HepG2 (cell line): ENCODE results near the gene FAT1. TPM values are rescaled to one million over a fixed set of nuclear protein-coding genes. Genes with fewer than 3 reads are reported as not detected.

ENCODE experiments used
- AGO2 ChIP-seq: fragments of 200-400 bp; formaldehyde crosslinking; optimal IDR thresholded peaks from 2 replicates; pipeline ENCODE3; 2017; ENCODE audit warnings: mild to moderate bottlenecking, low read depth, low read length, moderate library complexity
- AKAP8 ChIP-seq: sonication (generic); formaldehyde crosslinking; IDR thresholded peaks from 2 replicates; pipeline ENCODE4 v1.5.1; 2020; ENCODE audit warnings: mild to moderate bottlenecking, missing genetic modification reagents
- ATM ChIP-seq: fragments of 450-650 bp; IDR thresholded peaks from 2 replicates; pipeline ENCODE4 v1.7.1; 2017; ENCODE audit warnings: mild to moderate bottlenecking, borderline replicate concordance
- FOSL1 ChIP-seq: sonication (generic); formaldehyde crosslinking; IDR thresholded peaks from 2 replicates; pipeline ENCODE4 v1.9.0; 2021; ENCODE audit warnings: missing genetic modification reagents, borderline replicate concordance
- HOXA5 ChIP-seq: sonication (generic); formaldehyde crosslinking; IDR thresholded peaks from 2 replicates; pipeline ENCODE4 v1.4.0; 2020; ENCODE audit warnings: missing genetic modification reagents
- JUNB ChIP-seq: sonication (generic); formaldehyde crosslinking; IDR thresholded peaks from 2 replicates; pipeline ENCODE4 v1.8.0; 2022; ENCODE audit warnings: missing genetic modification reagents, mild to moderate bottlenecking, borderline replicate concordance
- KDM6A ChIP-seq: IDR thresholded peaks from 2 replicates; pipeline ENCODE4 v1.6.1; 2016; ENCODE audit warnings: low read depth
- KLF11 ChIP-seq: IDR thresholded peaks from 2 replicates; pipeline ENCODE4 v1.6.1; 2016; ENCODE audit warnings: missing compliant biosample characterization
- NCOA1 ChIP-seq: sonication (generic); formaldehyde crosslinking; IDR thresholded peaks from 2 replicates; pipeline ENCODE4 v1.9.0; 2021; ENCODE audit warnings: missing genetic modification reagents
- NR2C2 ChIP-seq: sonication (generic); formaldehyde crosslinking; IDR thresholded peaks from 2 replicates; pipeline ENCODE4 v1.4.0; 2020; ENCODE audit warnings: missing genetic modification reagents, mild to moderate bottlenecking, moderate library complexity, borderline replicate concordance
- RFX3 ChIP-seq: IDR thresholded peaks from 2 replicates; pipeline ENCODE4 v1.6.1; 2016; ENCODE audit warnings: missing biosample characterization, missing genetic modification reagents
- SAP130 ChIP-seq: IDR thresholded peaks from 2 replicates; pipeline ENCODE4 v1.6.1; 2016; ENCODE audit warnings: low read depth
- TOPORS ChIP-seq: sonication (generic); formaldehyde crosslinking; IDR thresholded peaks from 2 replicates; pipeline ENCODE4 v1.8.0; 2023; ENCODE audit warnings: mild to moderate bottlenecking, missing genetic modification reagents
- TRIM24 ChIP-seq: sonication (generic); formaldehyde crosslinking; IDR thresholded peaks from 2 replicates; pipeline ENCODE4 v1.8.0; 2022; ENCODE audit warnings: mild to moderate bottlenecking, missing genetic modification reagents
- YEATS2 ChIP-seq: sonication (generic); formaldehyde crosslinking; IDR thresholded peaks from 2 replicates; pipeline ENCODE4 v1.4.0; 2020; ENCODE audit warnings: missing genetic modification reagents, borderline replicate concordance
- ZNF407 ChIP-seq: sonication (generic); formaldehyde crosslinking; IDR thresholded peaks from one replicate; pipeline ENCODE4 v1.5.1; 2020; ENCODE audit warnings: mild to moderate bottlenecking, missing genetic modification reagents; ENCODE audit errors: not compliant biosample characterization
- ZNF431 ChIP-seq: sonication (generic); formaldehyde crosslinking; IDR thresholded peaks from 2 replicates; pipeline ENCODE4 v1.9.0; 2022; ENCODE audit warnings: missing genetic modification reagents, low read depth, mild to moderate bottlenecking, borderline replicate concordance
- polyA plus RNA-seq, 8 experiments: library from polyadenylated mRNA; depleted of rRNA in 3 of 8; stranded (reverse) in 7 of 8; unstranded in 1 of 8; fragments of >200 nt; fragmentation: Illumina TruSeq in 4 of 8; extraction: Trizol in 4 of 8; gene quantifications; 2 replicates each; pipeline versions ENCODE4 v1.2.1 to v1.2.3, GENCODE V29; 2011 to 2016; ENCODE audit warnings: low read depth in 4 of 8, missing spikeins in 1 of 8, mixed read lengths in 1 of 8; ENCODE audit not compliant: insufficient read depth in 1 of 8
- total RNA-seq, 5 experiments: library from RNA; depleted of rRNA; stranded (reverse); fragments of >200 nt; fragmentation: Illumina TruSeq; extraction: Trizol; gene quantifications; 2 replicates each; pipeline ENCODE4 v1.2.3, GENCODE V29; 2016; ENCODE audit warnings: low read depth in 1 of 5
- TF ChIP-seq, protein P1 (sequence below): sonication (generic); formaldehyde crosslinking; IDR thresholded peaks from 2 replicates; pipeline ENCODE4 v1.8.1; 2023; ENCODE audit warnings: mild to moderate bottlenecking, moderate library complexity, missing genetic modification reagents
- TF ChIP-seq, protein P2 (sequence below): sonication (generic); formaldehyde crosslinking; IDR thresholded peaks from 2 replicates; pipeline ENCODE4 v1.4.0; 2020; ENCODE audit warnings: mild to moderate bottlenecking, missing genetic modification reagents

FAT1 gene
- total and polyA plus RNA-seq, 2 of the 13 experiments (the other 11 are each of a cell fraction or from before 2014, with no cell fraction given), result 185 to 216 TPM

GRCh38 chr4:186643501-186644310 is 80.0 kb downstream of the FAT1 start (continued):
- TF ChIP-seq, protein P1, sequence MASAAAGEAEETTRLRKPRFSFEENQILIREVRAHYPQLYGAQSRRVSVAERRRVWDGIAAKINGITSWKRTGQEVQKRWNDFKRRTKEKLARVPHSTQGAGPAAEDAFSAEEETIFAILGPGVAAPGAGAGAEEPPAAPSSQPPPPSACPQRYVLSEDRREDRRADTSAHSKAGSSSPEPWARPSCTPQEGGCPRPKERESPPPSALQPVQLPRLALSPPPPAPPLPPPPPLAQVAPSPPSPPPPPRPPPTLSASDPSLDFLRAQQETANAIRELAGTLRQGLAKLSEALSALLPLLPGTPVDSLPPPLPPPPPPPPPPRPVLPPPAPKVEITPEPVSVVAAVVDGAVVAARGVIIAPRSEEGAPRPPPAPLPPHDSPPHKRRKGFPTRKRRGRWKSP (CRISPR knock-in tag), result no peak
- TF ChIP-seq AGO2 (no peak), YEATS2 (no peak), JUNB (peak; percentile 92), ZNF431 (CRISPR knock-in tag) (no peak), SAP130 (CRISPR knock-in tag) (peak; percentile 74), NCOA1 (CRISPR knock-in tag) (no peak), ZNF407 (CRISPR knock-in tag) (no peak), ATM (no peak), NR2C2 (peak; percentile 83), RFX3 (CRISPR knock-in tag) (no peak), KDM6A (CRISPR knock-in tag) (peak; percentile 34; the same call in 1 of the 2 replicates), HOXA5 (CRISPR knock-in tag) (0 out of 2 replicates have a peak, but pooled peaks have one; percentile 28), FOSL1 (CRISPR knock-in tag) (peak; percentile 92), TOPORS (CRISPR knock-in tag) (no peak), KLF11 (CRISPR knock-in tag) (no peak), AKAP8 (CRISPR knock-in tag) (no peak), TRIM24 (CRISPR knock-in tag) (no peak)
- TF ChIP-seq, protein P2, sequence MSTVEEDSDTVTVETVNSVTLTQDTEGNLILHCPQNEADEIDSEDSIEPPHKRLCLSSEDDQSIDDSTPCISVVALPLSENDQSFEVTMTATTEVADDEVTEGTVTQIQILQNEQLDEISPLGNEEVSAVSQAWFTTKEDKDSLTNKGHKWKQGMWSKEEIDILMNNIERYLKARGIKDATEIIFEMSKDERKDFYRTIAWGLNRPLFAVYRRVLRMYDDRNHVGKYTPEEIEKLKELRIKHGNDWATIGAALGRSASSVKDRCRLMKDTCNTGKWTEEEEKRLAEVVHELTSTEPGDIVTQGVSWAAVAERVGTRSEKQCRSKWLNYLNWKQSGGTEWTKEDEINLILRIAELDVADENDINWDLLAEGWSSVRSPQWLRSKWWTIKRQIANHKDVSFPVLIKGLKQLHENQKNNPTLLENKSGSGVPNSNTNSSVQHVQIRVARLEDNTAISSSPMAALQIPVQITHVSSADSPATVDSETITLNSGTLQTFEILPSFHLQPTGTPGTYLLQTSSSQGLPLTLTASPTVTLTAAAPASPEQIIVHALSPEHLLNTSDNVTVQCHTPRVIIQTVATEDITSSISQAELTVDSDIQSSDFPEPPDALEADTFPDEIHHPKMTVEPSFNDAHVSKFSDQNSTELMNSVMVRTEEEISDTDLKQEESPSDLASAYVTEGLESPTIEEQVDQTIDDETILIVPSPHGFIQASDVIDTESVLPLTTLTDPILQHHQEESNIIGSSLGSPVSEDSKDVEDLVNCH, result no peak
